ENCODE results near the gene STARD10.

GRCh38 chr11:72704783-72705265 is 89.0 kb downstream of the STARD10 start:
- TF ChIP-seq CTCF (IDR thresholded peaks at IDR 0.05; ENCODE audit: insufficient read depth, low read depth, low read length): no peak
- TF ChIP-seq EZH2 (IDR thresholded peaks at IDR 0.05; ENCODE audit: insufficient read depth, low read length): no peak

Measured in astrocyte (in vitro differentiated cells and primary cell).